Hematopoietic multipotent progenitor cell treated with erythropoietin and hydrocortisone succinate and interleukin-3 and kit ligand, for 8 days (in vitro differentiated cells): ENCODE measurements around the gene ACSM3.
"Not testable (repeated sequence)": the region's sequence is repeated elsewhere in the genome, so short reads cannot be mapped to it uniquely, and the experiment has no call there.

Source experiments
- DNase-seq: peaks from one replicate; pipeline ENCODE4 v3.0.0-alpha.2; 2015

The ACSM3 gene

GRCh38 chr16:20761175-20761574, 2.6 kb upstream of the ACSM3 start:
- DNase-seq: no peak

GRCh38 chr16:20762404-20763123, 1.2 kb upstream of the ACSM3 start:
- no peak for DNase-seq

DNA sequence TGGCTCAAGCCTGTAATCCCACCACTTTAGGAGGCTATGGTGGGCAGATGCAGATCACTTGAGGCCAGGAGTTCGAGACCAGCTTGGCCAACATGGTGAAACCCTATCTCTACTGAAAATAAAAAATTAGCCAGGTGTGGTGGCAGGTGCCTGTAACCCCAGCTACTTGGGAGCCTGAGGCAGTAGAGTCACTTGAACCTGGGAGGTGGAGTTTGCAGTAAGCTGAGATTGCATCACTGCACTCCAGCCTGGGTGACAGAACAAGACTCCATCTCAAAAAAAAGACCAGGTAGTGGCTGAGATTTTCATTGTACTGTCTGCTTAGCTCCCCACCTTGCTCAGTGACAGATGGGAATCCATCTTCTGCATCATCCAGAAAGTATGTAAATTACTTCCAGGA, 634 bp downstream of the ACSM3 start:
- not testable (repeated sequence) for DNase-seq

- DNase-seq: no peak
Measured at GRCh38 chr16:20765732-20766131, 1.9 kb downstream of the ACSM3 start.

GRCh38 chr16:20766294-20766693, 2.5 kb downstream of the ACSM3 start:
- no peak for DNase-seq

- DNase-seq: no peak
Measured at GRCh38 chr16:20767577-20767976, 3.8 kb downstream of the ACSM3 start.

- DNase-seq: no peak
Measured at GRCh38 chr16:20768121-20768520, 4.3 kb downstream of the ACSM3 start.

- no peak for DNase-seq
Measured at GRCh38 chr16:20768818-20769217, 5.0 kb downstream of the ACSM3 start.

DNA sequence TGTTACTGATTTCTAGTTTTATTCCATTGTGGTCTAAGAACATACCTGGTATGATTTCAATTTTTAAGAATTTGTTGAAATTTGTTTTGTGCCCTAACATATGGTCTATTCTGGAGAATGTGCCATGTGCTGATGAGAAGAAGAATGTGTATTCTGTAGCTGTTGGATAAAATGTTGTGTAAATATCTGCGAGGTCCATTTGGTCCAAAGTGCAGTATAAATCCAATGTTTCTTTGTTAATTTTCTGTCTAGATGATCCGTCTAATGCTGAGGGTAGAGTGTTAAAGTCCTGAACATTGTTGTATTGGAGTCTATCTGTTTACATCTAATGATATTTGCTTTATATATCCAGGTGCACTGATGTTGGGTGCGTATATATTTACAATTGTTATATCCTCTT, 9.9 kb downstream of the ACSM3 start:
- no peak for DNase-seq

DNA sequence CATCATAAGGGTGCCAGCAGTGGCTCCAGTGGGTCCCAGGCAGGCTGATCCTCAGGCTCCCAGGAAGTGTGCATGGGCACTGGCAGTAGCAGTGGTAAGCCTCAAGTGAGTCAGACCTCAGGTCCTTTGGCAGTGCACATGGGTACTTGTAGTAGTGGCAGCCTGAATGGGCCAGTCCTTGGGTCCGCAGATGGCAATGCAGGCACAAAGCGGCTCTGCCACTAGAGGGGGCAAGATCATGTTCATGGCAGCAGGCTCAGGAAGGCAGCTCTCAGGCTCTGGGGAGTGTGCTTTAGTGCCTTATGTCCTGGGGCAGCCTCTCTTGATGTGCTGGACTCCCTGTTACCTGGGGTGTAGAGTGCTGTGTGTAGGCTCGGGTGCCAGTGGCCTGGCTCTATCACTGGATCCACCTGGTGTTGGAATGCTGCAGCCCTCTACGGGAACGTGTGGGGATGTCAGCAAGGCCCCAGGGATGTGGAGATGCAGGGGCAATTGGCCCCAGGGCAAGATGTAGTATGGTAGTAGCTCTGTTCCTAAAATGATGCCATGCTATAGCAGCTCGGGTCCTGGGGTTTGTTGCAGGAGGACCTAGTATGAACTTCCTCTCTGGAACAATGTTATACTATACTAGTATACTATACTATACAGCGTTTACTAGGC, 11.0 kb downstream of the ACSM3 start:
- peak; percentile 85 for DNase-seq

GRCh38 chr16:20781697-20782096, 17.9 kb downstream of the ACSM3 start:
- DNase-seq: no peak

DNA sequence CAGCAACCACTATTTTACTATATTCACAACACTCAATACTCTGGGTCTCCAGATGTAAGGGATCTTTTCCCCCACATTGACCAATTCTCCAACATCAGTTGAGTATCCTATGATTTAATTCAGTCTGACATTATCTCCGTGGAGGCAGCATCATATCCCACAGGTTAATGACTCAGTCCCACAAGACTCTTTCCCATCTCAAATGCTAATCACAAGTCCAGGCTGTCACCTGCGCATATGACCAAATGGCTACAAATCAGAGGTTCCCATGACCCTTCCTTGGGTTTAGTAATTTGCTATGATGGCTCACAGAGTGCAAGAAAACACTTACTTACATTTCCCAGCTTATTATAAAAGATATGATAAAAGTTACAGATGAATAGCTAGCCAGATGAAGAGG, 18.7 kb downstream of the ACSM3 start:
- DNase-seq: no peak

DNA sequence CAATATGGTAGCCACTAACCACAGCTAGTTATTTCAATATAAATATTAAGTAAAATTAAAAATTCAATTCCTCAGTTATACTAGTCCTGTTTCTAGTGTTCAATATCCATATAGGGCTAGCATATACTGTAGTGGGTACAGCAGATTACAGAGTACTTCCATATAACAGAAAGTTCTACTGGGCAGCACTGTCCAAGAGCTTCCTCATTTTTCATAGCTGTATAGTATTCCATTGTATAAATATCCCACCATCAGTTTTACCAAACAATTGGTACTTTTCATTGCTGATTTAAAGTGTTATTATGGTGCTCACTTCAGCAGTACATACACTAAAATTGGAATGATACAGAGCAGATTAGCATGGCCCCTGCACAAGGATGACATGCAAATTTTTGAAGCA, 20.4 kb downstream of the ACSM3 start:
- DNase-seq: no peak

DNA sequence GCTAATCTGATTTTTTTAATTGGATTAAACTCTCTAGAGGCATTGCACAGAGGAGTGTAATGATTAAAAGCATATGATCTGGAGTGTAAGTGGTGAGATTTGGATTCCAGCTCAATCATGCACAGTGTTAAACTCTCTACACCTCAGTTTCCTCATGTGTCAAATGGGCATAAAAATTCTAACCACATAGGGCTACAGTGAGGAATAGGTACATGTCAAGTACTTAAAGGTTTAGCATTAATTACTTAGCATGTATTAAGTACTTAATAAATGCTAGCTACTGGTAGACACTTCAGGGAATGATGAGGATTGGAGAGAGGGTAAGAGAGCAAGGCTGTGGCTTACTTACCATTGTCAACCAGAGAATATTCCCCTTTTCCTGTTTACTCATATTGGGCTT, 25.3 kb downstream of the ACSM3 start:
- DNase-seq: no peak

DNA sequence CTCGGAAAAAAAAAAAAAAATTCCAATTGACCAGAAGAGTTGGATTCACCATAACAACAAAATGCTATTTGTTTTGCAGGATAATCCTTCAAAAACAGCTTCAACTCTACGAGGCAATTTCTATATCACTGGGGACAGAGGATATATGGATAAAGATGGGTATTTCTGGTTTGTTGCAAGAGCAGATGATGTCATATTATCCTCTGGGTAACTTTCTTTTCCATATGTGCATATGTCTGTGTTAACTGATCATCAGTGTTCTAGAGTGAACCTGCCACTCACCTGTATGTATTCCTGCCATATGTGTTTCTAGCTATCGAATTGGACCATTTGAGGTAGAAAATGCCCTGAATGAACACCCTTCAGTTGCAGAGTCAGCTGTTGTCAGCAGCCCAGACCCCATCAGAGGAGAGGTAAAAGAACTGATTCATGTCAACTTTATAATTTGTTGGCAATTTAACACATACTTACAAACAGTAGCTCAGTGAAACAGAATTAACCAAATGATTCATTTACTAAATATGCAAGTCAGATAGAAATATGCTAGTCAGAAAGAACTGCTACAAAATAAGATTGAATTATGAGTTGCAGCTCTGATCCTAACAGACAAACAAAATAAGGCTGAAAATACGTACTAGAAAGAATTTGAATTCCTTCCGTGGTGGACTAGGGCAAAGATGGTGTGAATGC, 28.3 kb downstream of the ACSM3 start:
- no peak for DNase-seq

DNA sequence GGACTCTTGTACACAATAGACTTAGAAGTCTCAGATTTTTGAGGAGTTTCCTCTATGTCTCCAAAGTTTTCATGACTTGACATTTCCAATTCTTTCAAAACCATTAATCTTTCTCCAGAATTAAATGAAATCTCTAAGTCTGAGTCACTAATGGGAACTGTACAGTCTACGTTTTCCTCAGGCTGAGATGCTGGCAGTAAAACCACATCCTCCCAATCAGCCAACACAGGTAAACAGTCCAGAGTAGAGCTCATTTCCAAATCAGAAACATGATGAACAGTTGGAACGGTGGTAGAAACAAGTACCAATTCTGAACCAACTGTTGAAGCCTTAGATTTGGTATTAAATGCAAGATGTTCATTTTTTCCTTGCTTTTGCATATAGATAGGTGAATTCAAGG, 34.5 kb downstream of the ACSM3 start:
- DNase-seq: no peak

GRCh38 chr16:20799599-20799998, 35.8 kb downstream of the ACSM3 start:
- peak; percentile 76 for DNase-seq

DNA sequence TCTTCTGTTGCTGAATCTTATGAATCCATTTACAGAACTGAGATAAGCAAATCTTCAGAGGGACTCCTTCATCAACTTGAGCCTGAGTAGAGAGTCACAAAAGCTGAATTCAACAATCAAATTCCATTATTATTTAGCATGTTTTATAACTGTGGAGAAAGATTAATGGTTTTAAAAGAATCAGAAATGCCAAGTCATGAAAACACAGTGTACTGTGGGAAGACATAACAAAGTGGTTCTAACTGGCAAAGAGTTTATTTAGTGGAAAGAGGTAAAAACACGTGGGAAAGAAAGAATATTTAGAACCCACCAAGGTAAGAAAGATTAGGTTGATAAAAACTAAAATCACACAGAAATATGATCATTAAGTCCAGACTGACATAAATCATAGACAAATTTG, 37.5 kb downstream of the ACSM3 start:
- no peak for DNase-seq

DNA sequence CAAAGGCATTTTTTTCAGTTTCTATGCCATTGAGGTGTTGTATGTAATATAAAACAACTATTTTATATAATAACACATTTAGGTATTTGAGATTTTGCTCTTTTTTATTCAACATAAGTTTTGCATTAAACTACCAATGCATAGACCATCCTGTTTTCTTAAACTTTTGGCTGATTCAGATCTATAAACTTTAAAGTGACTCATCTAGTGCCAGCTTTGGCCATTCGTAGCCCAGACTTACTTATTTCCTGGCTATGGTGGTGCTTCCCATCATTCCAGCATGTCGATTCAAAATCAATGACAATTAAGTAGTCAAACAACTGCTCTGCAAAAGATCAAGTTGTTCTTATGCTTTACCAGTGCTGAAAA, 39.4 kb downstream of the ACSM3 start:
- DNase-seq: no peak

DNA sequence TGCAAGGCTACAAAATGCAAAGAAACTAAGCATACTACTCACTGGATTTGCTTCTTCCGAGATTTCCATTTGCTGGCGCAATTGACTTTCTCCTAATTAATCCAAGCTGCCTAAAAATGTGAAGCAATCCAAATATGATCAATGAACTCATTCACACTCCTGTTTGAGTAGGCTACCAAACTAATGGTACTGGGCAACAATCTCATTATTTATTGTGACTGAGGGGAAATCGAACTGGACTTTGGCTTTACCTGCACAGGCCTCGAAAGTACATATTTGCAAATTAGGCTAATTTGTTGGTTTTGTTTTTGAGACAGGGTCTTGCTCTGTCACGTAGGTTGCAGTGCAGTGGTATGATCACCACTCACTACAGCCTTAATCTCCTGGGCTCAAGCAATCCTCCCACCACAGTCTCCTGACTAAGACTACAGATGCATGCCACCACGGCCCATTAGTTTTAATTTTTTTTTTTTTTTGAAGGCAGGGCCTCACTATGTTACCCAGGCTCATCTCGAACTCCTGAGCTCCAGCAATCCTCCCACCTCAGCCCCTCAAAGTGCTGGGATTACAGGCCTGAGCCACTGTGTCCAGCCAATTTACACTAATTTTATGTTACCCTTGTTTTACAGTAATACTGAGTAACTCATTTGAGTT, 39.9 kb downstream of the ACSM3 start:
- peak; percentile 48 for DNase-seq

DNA sequence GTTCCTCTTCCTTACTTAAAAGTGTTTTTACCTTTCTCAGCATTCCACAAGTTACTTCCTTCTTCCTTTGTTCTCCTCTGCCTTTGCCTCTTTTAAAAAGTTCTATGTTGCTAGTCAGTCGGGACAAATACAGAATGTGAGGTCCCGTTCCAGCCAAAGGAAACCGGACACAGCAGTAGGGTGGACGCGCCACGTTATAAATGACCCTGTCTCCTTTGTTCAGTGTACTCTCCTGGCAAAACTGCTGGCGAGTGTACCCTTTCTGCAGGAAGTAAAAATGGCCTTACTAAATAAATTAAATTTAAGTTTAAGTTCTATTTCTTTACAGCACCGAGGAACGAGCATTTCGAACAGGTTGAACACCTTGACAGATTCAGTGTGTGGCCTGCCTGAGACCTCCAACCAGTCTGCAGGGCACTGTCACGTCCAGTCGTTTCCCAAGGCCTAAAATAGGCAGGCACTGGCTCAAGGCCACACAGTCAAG, 41.9 kb downstream of the ACSM3 start:
- DNase-seq: not testable (repeated sequence)

DNA sequence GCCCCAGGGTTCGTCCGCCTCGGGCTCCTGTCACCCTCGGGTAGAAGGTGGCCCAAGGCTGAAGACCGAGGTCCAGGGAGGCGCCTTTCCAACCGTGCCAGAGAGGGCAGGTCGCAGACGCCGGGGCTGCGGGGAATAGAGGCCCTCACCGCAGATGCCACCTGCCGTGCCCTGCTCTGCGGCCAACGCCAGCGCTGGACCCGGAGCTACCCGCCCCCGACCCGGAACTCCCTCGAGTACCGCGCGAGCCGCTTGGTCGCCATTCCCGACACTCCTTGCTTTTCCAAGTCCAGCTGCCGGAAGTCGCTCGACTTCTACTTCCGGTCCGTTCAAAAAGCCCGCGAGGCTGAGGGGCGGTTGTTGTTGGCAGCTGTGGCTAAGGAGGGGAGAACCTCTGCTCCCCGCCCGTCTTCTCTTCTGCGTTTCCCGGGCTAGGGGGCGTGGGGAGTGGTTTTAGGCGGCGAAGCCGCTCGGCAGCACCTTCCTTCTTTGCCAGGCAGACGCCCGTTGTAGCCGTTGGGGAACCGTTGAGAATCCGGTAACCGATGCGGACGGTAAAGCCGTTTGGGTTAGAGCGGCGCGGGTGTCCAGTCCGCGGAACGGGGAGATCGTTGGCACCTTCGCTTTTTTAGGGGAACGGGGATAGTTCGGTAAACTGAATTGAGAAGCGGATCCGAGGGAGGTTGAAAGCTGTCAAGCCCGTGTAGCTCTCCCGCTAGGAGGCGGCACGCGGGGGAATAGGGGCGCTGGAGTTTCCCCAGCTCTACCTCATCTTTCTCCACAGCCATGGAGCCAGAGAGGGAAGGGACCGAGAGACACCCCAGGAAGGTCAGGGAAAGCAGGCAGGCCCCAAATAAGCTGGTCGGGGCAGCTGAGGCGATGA, 42.6 kb downstream of the ACSM3 start, which contains the start of the genes ERI2 and REXO5:
ERI2 (minus strand) TSS at position 305 of the 883 bp plus-strand sequence; CDS start at position 263, 42 bp downstream.
REXO5 (plus strand) TSS at position 360 of the 883 bp plus-strand sequence; CDS start at position 787, 427 bp downstream.
- DNase-seq: peak; percentile 97
